ENCODE results near the gene TMEM98.
"Not testable (repeated sequence)": the region's sequence is repeated elsewhere in the genome, so short reads cannot be mapped to it uniquely, and the experiment has no call there.

Gene TMEM98

DNA sequence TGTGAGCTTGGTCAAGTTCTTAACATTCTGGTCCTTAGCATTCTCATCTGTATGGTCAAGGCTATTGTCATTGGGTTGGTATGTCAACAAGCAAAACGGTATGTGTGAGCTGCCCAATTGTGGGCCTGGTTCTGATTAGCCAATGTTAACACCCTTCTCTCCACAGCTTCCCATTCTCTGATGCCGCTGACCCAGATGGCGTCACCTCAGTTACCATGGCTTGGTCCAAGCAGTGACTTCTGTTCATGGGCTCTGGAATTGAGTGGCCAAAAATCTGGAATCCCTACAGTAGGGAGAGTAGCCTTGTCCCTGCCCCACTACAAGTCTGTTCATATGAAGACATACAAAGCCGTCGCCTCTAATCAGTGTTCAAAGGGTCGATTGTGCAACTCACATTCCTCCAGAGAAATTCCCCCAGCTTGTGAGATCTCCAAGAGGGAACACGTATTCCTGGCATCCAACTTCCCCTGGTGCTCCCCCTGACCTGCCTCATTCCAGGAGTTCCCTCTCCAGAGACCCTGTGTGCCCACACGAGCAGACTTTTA lies 15.8 kb downstream of the TMEM98 start:
- DNase-seq: no peak

DNA sequence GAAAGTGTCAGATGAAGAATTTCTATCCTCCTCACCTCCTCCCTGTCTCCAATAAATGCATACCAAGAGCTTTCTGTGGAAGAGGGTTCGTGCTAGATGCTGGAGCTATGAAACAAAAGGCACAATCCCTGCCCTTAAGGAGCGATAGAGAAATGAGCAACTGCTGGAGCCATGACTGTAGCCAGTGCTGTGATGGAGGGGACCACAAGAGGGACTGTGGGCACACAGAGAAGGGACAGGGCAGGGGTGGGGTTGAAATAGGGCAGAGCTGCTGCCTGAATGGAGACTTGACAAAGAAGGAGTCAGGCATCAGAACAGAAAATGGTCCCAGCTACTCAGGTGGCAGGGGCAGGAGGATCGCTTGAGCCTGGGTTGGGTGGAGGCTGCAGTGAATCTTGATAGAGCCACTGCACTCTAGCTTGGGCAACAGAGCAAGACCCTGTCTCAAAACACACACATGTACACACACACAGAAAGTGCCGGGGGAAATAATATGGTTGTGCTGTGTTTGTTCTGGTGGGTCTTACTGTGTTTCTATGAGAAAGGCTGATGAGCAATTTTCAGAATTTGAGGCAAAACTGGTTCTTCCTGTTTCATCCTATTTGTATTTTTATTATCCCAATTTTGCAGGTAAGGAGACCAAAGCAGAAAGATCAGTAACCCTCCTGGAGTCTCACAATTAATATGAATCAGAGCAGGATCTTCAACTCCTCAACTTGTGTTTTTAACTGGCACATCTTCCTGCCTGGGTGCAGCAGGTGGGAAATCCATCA lies 16.5 kb downstream of the TMEM98 start:
- no peak for DNase-seq

DNA sequence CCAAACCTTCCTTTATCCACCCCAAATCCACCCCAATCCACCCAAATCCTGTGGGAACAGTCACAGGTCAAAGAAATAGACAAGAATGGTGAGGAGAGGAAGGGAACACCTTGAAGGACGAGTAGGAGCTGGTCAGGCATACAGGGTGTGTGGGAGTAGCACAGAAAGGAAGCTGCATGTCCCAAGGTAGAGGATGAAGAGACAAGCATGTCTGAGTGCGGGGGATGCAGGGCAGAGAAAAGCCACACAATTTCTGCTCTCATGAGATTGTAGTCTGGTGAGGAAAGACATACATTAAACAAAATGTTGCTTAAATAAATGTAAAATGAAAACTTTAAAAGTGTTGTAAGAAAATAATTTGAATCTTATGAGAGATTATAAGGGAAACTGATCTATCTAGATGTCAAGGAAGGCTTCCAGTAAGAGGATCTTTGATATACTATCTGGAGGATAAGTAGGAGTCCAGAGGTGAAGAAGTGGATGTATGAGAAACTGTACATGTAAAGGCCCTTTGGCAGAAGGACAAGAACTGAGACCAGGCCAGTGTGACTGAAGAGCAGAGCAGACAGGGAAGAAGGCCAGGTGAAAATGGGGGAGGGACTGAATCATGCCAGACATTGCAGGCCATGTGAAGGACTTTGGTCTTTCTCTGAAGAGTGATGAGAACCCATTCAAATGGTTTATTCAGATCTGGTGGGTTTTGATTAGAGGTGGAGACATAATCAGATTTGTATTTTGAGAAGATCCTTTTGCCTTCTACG lies 18.6 kb downstream of the TMEM98 start:
- no peak for DNase-seq

DNA sequence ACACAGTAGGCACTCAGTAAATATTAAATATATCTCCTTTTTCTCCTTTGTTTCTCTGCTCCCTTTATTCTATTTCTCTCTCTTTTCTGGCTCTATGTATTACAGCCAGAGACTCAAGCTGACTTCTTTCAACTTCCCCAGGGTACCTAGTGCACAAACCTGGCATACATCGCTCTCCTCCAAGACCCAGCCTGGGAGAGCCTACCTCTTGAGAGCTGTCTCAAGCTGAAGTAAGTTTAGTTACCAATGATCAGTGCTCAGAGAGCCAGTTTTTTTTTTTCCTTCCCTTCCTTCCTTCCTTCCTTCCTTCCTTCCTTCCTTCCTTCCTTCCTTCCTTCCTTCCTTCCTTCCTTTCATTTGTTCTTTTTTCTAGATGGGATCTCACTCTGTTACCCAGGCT lies 19.8 kb downstream of the TMEM98 start:
- no peak for DNase-seq

DNA sequence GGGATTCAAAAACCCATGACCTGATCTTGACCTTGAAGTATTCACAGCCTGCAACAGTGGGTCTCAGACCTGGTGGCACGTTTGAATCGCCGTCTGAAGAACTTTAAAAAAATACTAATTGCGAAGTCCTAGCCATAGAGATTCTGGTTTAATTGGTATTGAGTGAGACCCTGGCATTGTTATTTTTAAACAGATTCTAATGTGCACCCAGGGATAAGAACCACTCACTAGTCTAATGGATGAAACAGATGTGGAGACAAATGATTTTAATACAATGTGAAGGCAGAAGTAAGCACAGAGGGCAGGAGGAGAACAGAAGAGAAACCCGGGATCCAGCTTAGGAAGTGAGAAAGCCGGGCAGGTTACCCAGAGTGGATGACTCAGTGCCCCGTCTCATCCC lies 21.2 kb downstream of the TMEM98 start:
- DNase-seq: no peak

DNA sequence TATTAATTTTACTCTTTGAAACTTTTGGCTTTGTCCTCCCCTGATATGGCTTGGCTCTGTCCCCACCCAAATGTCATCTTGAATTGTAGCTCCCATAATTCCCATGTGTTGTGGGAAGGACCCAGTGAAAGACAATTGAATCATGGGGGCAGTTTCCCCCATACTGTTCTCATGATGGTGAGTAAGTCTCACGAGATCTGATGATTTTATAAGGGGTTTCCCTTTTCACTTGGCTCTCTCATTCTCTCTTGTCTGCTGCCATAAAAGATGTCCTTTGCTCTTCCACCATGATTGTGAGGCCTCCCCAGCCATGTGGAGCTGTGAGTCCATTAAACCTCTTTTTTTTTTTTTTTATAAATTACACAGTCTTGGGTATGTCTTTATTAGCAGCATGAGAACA lies 24.5 kb downstream of the TMEM98 start:
- DNase-seq: not testable (repeated sequence)

DNA sequence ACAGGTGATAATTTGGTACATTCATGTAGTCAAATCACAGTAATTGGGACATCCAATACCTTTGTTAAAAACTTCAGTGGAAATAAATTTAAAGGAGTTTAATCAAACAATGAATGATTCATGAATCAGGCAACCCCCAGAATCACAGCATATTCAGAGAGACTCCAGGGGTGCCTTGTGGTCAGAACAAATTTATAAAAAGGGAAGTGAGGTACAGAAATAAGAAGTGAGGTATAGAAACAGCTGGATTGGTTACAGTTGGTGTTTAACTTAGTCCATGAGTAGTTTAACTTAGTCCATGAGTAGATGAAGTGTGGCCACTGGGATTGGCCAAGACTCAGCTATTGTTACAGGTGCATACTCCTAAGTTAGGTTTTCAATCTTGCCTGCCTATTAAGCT lies 25.1 kb downstream of the TMEM98 start:
- no peak for DNase-seq

DNA sequence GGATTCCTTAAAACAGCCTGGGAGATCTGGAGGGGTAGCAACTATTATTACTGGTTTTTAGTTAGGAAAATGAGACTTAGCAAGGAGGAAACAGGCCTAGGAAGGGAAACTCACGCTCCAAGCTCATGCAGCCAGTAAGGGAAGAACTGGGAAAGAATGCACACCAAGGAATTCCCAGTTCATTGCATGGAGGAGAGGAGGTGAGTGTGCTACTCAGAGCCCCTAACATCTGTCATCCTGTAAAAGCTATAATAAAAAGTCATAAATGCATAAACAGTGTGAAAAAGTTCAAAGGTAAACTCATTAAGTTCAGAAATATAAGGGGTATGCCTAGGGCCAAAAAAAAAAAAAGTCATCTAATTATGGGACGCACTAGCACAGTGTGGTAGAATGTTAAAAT lies 25.9 kb downstream of the TMEM98 start:
- no peak for DNase-seq

DNA sequence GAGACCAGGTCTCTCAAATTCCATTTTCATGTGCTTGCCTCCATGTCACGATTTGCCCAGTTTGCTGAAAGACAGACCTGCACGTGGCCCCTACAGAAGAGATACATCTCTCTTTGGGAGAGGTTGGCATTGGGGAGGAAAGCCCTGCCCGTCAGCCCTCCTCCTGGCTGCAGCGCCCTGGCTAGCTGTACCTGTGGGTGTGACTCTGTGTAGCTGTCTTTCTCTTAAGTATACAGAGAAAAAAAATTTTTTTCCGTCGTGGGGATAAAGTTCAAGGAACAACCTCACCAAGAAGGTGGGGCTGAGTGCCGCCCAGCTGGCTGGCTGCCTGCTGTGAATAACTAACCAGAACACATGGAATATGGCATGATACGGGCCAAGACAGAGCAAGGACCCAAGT lies 26.5 kb downstream of the TMEM98 start:
- DNase-seq: no peak

DNA sequence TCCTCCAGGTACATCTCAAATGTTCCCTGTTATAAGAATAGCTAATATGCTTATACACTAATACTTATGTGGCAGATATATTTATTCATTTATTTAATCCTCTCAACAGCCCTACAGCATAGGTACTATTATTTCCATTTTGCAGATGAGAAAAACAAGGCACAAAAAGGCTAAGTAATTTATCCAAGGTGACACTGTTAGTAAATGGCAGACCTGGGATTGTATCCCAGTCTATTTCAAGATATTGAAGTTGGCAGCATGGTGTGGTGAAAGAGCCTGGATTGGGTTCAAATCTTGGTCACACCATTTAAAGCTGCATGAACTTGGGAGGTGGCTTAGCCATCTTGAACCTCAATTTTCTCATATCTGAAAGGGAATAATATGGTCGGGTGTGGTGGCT lies 27.2 kb downstream of the TMEM98 start:
- DNase-seq: no peak

DNA sequence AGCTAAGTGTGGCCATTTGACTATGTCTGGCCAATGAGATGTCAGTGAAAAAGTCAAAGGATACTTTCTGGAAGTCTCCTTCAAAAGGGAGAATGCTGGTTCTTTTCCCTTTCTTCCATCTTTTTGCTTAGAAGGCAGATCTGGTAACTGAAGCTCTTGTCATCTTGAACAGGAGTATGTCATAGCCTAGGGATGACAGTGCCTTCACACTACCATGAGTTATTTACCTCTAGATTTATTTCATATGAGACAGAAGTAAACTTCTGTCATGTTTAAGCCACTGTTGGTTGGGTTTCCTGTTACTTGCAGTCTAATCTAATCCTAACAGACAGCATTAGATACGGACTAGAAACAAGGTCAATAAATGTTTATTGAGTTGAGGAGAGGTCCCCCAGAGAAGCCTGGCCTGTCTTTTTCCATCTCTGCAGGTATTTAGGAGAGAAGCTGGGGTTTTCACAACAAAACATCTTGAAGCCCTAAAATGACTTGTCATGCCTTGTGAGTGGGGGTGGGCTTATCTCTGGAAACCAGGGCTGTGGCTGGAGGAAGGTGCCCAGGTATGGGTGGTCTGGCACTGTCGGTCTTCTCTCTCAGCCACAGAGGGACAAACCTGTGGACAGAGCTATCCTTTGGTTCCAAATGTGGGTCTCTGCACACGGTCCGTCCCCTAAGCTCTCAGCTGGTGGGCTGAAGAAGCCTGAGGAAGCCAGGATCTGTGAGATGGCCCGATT lies 28.5 kb downstream of the TMEM98 start:
- no peak for DNase-seq

DNA sequence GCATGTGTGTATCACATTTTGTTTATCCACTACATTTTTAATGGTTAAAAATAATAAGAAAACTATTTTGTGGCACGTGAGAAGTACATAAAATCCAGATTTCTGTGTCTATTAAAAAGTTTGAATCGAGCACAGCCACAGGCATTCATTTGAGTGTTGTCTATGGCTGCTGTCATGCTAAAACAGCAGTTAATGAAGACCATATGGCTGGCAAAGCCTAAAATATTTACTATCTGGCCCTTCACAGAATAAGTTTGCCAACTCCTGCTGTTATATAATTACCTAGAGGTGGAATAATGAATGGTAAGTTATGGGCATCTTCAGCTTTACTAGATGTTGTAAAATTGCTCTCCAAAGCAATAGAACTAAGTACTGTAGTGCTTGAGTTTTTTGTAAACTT lies 30.5 kb downstream of the TMEM98 start:
- no peak for DNase-seq

DNA sequence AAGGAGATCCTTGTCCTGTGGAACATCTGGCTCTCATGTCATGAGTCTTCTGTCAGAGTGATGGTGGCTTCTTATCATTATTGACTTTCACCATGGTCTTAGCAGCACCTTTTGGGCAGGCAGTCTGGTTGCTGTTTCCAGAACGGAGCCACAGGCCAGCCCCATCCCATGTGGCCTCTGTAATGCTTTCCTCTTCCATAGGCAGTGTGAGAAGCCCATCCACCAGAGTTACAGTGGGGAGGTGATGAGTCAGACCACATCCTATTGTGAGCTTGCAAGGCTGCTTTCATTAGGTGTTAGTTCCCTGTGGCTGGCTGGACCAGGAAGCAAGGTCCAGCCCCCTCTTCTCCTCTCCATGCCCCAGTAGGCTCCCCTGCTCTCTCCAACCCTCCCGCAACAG lies 32.9 kb downstream of the TMEM98 start:
- DNase-seq: no peak

DNA sequence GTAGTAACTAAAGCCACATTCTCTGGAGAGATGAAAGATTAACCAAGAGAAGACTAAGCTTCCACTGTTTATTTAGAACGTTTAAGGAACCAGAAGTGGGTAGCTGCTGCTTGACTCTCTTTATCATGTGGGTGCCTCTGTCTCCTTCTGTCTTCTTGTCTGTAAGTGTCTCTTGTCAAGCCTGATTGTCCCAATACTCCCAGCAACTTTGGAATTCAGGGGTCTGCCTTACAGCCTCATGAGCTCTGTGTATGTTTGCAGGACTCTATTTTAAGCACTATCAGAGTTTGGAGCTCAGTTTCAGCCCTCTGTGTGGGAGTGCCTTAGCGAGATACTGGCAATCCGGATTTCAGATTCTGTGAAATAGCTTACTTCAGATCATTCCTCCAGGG lies 34.4 kb downstream of the TMEM98 start:
- no peak for DNase-seq

DNA sequence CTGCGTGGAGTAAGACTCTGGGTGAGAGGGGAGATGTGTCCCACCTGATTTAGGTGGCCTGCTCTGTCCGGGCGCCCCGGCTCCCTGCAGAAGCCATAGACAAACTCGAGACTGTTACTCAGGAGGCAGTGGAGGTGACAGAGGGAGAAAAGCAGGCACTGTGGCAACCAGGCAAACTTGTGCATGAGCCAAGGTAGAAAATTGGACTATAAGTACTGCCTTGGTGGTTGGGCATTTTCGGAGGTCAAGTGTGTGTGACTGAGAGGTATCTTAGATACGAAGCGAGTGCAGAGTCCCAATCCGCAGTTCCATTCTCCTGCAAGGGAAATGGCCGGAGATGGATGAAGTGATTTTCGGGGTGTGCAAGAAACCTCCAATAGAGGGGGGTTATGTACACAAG lies 36.6 kb downstream of the TMEM98 start:
- no peak for DNase-seq

DNA sequence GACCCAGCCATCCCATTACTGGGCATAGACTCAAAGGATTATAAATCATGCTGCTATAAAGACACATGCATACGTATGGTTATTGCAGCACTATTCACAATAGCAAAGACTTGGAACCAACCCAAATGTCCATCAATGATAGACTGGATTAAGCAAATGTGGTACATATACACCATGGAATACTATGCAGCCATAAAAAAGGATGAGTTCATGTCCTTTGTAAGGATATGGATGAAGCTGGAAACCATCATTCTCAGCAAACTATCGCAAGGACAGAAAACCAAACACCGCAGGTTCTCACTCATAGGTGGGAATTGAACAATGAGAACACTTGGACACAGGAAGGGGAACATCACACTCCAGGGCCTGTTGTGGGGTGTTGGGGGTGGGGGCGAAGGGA lies 41.3 kb downstream of the TMEM98 start:
- not testable (repeated sequence) for DNase-seq

DNA sequence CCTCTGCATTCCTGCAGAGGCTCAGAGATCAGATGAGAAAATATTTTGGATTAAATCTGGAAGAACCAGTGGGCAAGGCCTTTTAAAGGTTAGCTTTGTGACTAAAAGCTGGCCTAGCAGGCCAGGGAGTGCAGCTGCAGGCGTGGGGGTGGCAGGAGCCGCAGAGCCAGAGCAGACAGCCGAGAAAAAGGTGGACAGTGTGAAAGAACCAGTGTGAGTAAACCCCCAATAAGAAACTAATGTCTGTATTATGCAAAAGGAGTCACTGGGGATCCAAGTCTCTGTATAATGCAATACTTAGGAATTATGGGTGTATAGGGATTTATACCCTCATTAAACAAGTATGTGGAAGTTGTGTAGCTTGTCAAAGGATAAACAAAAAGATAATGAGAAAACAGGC lies 42.3 kb downstream of the TMEM98 start:
- no peak for DNase-seq

DNA sequence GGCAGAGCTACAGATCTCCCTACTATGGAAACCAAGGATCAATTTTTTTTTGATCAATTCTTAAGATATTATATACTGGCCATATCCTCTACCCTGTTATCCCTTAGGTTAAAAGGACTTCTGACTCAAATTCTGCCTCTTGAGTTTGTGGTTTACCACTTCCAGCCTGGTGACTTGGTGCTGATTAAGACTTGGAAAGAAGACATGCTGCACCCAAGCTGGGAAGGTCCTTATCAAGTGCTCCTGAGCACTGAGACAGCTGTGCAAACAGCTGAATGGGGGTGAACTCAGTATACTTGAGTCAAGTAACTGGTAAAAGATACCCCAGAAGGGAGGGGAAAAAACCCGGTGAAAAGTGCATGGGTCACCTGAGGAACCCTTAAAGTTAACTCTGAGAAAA lies 43.2 kb downstream of the TMEM98 start:
- no peak for DNase-seq

DNA sequence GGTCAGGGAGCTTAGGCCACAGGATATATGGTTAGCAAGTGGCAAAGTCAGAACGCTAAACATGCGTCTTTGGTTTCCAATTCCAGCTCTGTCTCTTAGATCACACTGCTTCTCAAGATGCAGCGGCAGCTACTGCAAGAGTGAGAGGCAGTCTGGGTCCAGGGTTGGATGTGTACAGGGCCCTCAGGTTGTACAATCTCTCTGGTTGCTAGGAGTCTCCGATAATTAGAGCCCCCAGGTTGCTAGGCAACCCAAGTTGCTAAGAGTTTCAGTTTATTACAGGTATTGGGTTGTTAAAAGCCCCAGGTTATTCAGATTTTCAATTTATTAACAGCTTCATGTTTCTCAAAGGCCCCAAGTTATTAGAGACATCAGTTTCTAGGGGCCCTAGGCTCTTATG lies 48.2 kb downstream of the TMEM98 start:
- no peak for DNase-seq

DNA sequence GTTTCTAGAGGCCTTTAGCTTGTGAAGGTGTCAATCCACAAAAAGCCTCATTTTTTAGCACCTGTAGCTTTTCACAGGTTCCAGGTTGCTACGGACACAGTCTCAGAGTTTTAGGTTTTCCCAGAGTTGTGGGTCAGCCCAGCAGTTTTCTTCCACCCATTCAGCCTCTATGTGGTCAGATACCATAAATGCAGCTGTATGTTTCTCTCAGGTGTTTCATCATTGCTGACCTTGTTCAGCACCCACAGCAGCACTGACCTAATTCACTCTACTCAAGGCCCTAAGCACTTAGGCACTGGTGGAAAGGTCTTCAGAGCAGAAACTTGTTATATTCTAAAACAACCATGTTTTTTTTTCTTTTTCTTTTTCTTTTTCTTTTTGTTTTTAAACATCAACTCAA lies 48.7 kb downstream of the TMEM98 start:
- no peak for DNase-seq

DNA sequence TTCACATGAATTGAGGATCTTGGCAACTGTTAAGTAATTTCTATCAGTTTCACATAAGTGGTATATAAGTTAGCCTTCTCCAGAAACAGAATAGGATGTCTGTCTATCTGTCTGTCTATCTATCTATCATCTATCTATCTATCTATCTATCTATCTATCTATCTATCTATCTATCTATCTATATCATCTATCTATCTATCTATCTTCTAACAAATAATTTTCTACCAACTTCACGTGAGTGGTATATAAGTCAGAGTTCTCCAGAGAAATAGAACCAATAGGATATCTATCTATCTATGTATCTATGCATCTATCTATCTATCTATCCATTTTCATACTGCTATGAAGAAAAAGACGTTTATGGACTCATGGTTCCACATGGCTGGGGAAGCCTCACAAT lies 52.3 kb downstream of the TMEM98 start:
- no peak for DNase-seq

DNA sequence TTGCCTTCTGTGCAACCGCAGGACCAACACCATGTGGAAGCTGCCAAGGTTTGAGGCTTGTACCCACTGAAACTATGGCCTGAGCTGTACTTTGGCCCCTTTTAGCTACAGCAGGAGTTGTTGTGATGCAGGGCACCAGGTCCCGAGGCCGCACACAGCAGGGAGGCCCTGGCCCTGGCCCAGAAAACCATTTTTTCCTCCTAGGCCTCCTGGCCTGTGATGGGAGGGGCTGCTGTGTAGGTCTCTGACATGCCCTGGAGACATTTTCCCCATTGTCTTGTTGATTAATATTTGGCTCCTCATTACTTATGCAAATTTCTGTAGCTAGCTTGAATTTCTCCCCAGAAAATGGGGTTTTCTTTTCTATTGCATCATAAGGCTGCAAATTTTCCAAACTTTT lies 53.7 kb downstream of the TMEM98 start:
- not testable (repeated sequence) for DNase-seq

DNA sequence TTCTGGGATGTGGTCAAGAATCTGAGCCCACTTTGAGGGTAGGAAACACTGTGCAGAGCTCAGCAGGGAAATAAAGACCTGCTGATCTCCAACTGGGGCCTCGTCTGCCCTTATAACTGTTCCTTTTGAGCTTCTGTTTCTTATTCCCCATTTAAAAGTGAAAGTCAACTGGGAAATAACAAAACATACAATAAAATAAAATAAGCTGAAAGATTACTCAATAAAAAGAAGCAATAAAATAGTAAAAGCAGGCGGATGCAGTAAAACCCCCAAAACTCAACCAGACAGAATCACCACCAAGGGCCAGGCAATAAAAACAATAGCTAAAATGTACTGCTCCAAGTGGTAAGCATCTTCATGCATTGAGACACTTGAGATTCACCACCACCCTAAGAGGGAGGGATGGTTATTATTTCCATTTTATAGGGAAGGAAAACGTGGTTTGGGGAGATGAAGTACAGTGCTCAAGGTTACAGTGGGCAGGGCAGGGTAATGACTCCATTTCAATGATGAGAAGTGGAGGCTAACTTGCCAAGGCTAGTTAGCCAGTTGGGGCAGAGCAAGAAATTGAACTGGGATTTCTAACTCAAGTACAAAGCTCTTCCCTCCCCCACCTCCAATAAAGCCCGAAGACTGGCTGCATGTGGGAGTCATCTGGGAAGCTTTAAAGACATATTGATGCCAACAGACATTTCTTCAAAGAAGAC lies 57.2 kb downstream of the TMEM98 start:
- DNase-seq: no peak

Data from femur (tissue), 1 donor.